Right lobe of liver (tissue), 4 donors: ENCODE measurements around the gene ZRANB1.

Experiments
- POLR2A ChIP-seq: fragments of 450-650 bp; IDR thresholded peaks from one replicate; pipeline ENCODE4 v1.6.1; 2017; ENCODE audit warnings: antibody characterized with exemption, mild to moderate bottlenecking
- TF ChIP-seq, protein P1 (sequence below), 4 donors: fragments of 200-600 bp in 3 of 4; fragments of 450-650 bp in 1 of 4; IDR thresholded peaks; one replicate each; pipeline versions ENCODE4 v1.5.1 to v1.8.0; 2016 to 2022; ENCODE audit warnings: antibody characterized with exemption in 4 of 4, mild to moderate bottlenecking in 2 of 4
- donor health status: DM: no; HTN: no; CAD: no.
- donor health status: DM: no; HTN: no; CAD: no.
- donor health status: DM: no; HTN: yes; CAD: no.

DNA sequence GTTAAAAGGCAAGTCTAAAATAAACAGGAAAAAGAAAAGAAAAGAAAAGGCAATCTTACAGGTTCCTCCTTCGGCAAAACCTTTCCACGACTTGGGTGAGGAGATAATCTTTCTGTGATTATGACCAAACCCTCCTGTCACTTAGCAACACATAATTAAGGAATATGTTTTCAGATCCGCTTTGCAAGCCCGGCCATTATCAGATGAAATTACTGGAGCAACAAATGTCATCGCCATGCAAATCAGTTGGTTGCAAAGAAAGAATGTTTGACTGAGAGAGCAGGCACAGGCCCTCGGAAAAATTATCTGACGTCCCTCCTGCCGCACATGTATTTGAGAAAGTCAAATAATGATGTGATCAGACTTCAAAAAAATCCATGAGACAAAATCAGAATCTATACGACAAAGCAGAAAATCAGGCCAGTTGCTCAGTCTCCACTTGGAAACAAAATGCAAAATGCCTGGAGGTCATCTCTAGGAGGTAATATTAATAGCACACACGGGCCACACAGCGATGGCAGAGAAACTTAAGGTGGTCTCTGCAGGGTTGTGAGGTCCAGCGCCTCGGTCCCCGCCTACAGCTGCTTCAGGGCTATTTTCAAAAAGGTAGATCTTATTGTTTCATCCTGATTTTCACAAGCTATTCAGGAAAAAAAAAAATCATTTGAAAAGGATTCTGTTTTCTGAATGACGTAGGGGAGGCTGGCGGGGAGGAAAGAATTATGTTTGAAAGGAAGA is 82.7 kb downstream of the ZRANB1 start:
- TF ChIP-seq, protein P1, sequence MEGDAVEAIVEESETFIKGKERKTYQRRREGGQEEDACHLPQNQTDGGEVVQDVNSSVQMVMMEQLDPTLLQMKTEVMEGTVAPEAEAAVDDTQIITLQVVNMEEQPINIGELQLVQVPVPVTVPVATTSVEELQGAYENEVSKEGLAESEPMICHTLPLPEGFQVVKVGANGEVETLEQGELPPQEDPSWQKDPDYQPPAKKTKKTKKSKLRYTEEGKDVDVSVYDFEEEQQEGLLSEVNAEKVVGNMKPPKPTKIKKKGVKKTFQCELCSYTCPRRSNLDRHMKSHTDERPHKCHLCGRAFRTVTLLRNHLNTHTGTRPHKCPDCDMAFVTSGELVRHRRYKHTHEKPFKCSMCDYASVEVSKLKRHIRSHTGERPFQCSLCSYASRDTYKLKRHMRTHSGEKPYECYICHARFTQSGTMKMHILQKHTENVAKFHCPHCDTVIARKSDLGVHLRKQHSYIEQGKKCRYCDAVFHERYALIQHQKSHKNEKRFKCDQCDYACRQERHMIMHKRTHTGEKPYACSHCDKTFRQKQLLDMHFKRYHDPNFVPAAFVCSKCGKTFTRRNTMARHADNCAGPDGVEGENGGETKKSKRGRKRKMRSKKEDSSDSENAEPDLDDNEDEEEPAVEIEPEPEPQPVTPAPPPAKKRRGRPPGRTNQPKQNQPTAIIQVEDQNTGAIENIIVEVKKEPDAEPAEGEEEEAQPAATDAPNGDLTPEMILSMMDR (IDR thresholded peaks at IDR 0.05) = no peak
- TF ChIP-seq POLR2A = no peak
